NCI-H2171 (cell line): ENCODE results near the gene SELENOK.
"Not testable (repeated sequence)": the region's sequence is repeated elsewhere in the genome, so short reads cannot be mapped to it uniquely, and the experiment has no call there.

ENCODE experiments used
- DNase-seq: peaks from one replicate; lab custom pipeline; 2025; lab: John Stamatoyannopoulos, UW

The SELENOK gene

GRCh38 chr3:53891497-53892285 lies at the start of gene SELENOK:
SELENOK (minus strand) TSS chr3:53891859.
- DNase-seq: peak; percentile 93

GRCh38 chr3:53941184-53941583 lies 49.5 kb upstream of the SELENOK start:
- no peak for DNase-seq

GRCh38 chr3:53940623-53941022 lies 49.0 kb upstream of the SELENOK start:
- DNase-seq: no peak

GRCh38 chr3:53939813-53940212 lies 48.2 kb upstream of the SELENOK start:
- DNase-seq: no peak

- DNase-seq: no peak
Measured at GRCh38 chr3:53939086-53939582, 47.5 kb upstream of the SELENOK start.

- DNase-seq: no peak
Measured at GRCh38 chr3:53938645-53939044, 47.0 kb upstream of the SELENOK start.

GRCh38 chr3:53936347-53936746 lies 44.7 kb upstream of the SELENOK start:
- no peak for DNase-seq

GRCh38 chr3:53935283-53935901 lies 43.7 kb upstream of the SELENOK start:
- DNase-seq: no peak

- not testable (repeated sequence) for DNase-seq
Measured at GRCh38 chr3:53927208-53927872, 35.7 kb upstream of the SELENOK start.

- no peak for DNase-seq
Measured at GRCh38 chr3:53921296-53921695, 29.6 kb upstream of the SELENOK start.

- DNase-seq: no peak
Measured at GRCh38 chr3:53919741-53920140, 28.1 kb upstream of the SELENOK start.

- no peak for DNase-seq
Measured at GRCh38 chr3:53913401-53913800, 21.7 kb upstream of the SELENOK start.

- DNase-seq: no peak
Measured at GRCh38 chr3:53902711-53903110, 11.1 kb upstream of the SELENOK start.

- DNase-seq: no peak
Measured at GRCh38 chr3:53902067-53902466, 10.4 kb upstream of the SELENOK start.

- no peak for DNase-seq
Measured at GRCh38 chr3:53900666-53901331, 9.1 kb upstream of the SELENOK start.

GRCh38 chr3:53899750-53900149 lies 8.1 kb upstream of the SELENOK start:
- no peak for DNase-seq

- no peak for DNase-seq
Measured at GRCh38 chr3:53892286-53892637, 603 bp upstream of the SELENOK start.

- DNase-seq: no peak
Measured at GRCh38 chr3:53890726-53891475, 758 bp downstream of the SELENOK start.

GRCh38 chr3:53888232-53888631 lies 3.4 kb downstream of the SELENOK start:
- DNase-seq: no peak

- DNase-seq: no peak
Measured at GRCh38 chr3:53887446-53887845, 4.2 kb downstream of the SELENOK start.

GRCh38 chr3:53885239-53885638 lies 6.4 kb downstream of the SELENOK start:
- no peak for DNase-seq

- DNase-seq: no peak
Measured at GRCh38 chr3:53884623-53885022, 7.0 kb downstream of the SELENOK start.
